ENCODE measurements around the gene DYNC2LI1.
A peak's percentile ranks its signal among the peaks of the same experiment; 100 is the strongest.

DYNC2LI1 gene

GRCh38 chr2:43731211-43731610 lies 42.6 kb upstream of the DYNC2LI1 start:
- TF ChIP-seq CTCF (IDR thresholded peaks at IDR 0.05; ENCODE audit: low read depth, low read length, missing control alignments) = no peak
- DNase-seq (ENCODE audit: low read depth) = no peak
- H3K4me3 ChIP-seq (ENCODE audit: low read depth, low read length) = no peak overlapping the region
- in situ Hi-C loops (cut with HindIII; ENCODE audit: low sequenced_read_pairs) = no loop called here

GRCh38 chr2:43736637-43737036 lies 37.2 kb upstream of the DYNC2LI1 start:
- in situ Hi-C loops (cut with HindIII; ENCODE audit: low sequenced_read_pairs) = no loop called here
- DNase-seq (ENCODE audit: low read depth) = no peak
- TF ChIP-seq CTCF (IDR thresholded peaks at IDR 0.05; ENCODE audit: low read depth, low read length, missing control alignments) = no peak
- no peak overlapping the region for H3K4me3 ChIP-seq (ENCODE audit: low read depth, low read length)

- peak; percentile 59 for DNase-seq (ENCODE audit: low read depth)
- no peak for TF ChIP-seq CTCF (IDR thresholded peaks at IDR 0.05; ENCODE audit: low read depth, low read length, missing control alignments)
- in situ Hi-C loops (cut with HindIII; ENCODE audit: low sequenced_read_pairs) = no loop called here
- H3K4me3 ChIP-seq (ENCODE audit: low read depth, low read length) = no peak overlapping the region
Measured at GRCh38 chr2:43737097-43737854, 36.6 kb upstream of the DYNC2LI1 start.

GRCh38 chr2:43737855-43738254 lies 36.0 kb upstream of the DYNC2LI1 start:
- in situ Hi-C loops (cut with HindIII; ENCODE audit: low sequenced_read_pairs) = no loop called here
- no peak for TF ChIP-seq CTCF (IDR thresholded peaks at IDR 0.05; ENCODE audit: low read depth, low read length, missing control alignments)
- no peak for DNase-seq (ENCODE audit: low read depth)
- no peak overlapping the region for H3K4me3 ChIP-seq (ENCODE audit: low read depth, low read length)

- TF ChIP-seq CTCF (IDR thresholded peaks at IDR 0.05; ENCODE audit: low read depth, low read length, missing control alignments) = no peak
- H3K4me3 ChIP-seq (ENCODE audit: low read depth, low read length) = no peak overlapping the region
- DNase-seq (ENCODE audit: low read depth) = no peak
- in situ Hi-C loops (cut with HindIII; ENCODE audit: low sequenced_read_pairs) = no loop called here
Measured at GRCh38 chr2:43738257-43738656, 35.6 kb upstream of the DYNC2LI1 start.

GRCh38 chr2:43743706-43744105 lies 30.1 kb upstream of the DYNC2LI1 start:
- no peak overlapping the region for H3K4me3 ChIP-seq (ENCODE audit: low read depth, low read length)
- in situ Hi-C loops (cut with HindIII; ENCODE audit: low sequenced_read_pairs) = no loop called here
- no peak for DNase-seq (ENCODE audit: low read depth)
- TF ChIP-seq CTCF (IDR thresholded peaks at IDR 0.05; ENCODE audit: low read depth, low read length, missing control alignments) = no peak

All from astrocyte of the cerebellum (primary cell).